ENCODE measurements around the gene MYOD1. TPM values are rescaled to one million over a fixed set of nuclear protein-coding genes. Genes with fewer than 3 reads are reported as not detected.

MYOD1 gene
- total RNA-seq = not detected in 2 replicates

DNA sequence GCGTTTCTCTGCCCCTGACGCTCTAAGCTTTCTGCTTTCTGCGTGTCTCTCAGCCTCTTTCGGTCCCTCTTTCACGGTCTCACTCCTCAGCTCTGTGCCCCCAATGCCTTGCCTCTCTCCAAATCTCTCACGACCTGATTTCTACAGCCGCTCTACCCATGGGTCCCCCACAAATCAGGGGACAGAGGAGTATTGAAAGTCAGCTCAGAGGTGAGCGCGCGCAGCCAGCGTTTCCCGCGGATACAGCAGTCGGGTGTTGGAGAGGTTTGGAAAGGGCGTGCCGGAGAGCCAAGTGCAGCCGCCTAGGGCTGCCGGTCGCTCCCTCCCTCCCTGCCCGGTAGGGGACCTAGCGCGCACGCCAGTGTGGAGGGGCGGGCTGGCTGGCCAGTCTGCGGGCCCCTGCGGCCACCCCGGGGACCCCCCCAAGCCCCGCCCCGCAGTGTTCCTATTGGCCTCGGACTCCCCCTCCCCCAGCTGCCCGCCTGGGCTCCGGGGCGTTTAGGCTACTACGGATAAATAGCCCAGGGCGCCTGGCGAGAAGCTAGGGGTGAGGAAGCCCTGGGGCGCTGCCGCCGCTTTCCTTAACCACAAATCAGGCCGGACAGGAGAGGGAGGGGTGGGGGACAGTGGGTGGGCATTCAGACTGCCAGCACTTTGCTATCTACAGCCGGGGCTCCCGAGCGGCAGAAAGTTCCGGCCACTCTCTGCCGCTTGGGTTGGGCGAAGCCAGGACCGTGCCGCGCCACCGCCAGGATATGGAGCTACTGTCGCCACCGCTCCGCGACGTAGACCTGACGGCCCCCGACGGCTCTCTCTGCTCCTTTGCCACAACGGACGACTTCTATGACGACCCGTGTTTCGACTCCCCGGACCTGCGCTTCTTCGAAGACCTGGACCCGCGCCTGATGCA lies at the start of gene MYOD1:
Gene MYOD1 (plus strand): TSS at position 544 of the 910 bp plus-strand sequence. CDS start 212 bp downstream, at position 756.

DNA sequence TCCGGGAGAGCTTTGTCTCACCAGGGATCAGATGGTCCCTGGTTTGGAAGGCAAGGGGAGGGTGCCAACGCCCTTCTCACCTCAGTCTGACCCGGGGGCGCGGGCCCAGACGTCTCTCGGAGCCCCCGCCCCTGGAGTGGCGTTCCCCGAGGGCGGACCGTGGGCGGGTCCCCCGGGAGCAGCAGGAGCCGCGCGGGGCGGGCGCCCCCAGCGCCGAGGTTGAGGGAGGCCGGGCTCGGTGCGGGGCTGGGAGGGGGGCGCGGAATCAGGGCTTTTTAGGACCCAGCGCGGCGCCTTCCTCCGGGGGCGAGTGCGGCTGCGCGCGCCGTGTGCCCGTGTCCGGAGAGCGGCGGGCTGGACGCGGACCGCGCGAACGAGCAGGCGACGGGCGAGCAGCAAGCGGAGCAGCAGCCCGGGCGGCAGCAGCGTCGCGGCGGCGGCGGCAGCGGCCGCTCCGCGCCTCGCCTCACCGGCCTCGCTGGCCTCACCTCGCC lies 15.1 kb downstream of the MYOD1 start, which contains the start of gene KCNC1:
Gene KCNC1 (plus strand): TSS at position 364 of the 494 bp plus-strand sequence. CDS start 1,222 bp downstream, outside the sequence.

Other genes starting within 250 kb of the MYOD1 start
- not detected in 2 replicates for gene ABCC8, start 242.7 kb upstream of the MYOD1 start, total RNA-seq
- not detected in 2 replicates for gene USH1C, start 175.2 kb upstream of the MYOD1 start, total RNA-seq
- not detected in 2 replicates for gene OTOG, start 172.3 kb upstream of the MYOD1 start, total RNA-seq
- not detected in 2 replicates for gene KCNC1, start 15.2 kb downstream of the MYOD1 start, total RNA-seq